Measurements from ENCODE around the gene DNMT3L. TPM values are rescaled to one million over a fixed set of nuclear protein-coding genes. Genes with fewer than 3 reads are reported as not detected.
A peak's percentile ranks its signal among the peaks of the same experiment; 100 is the strongest.

The DNMT3L gene
- not detected for total RNA-seq

- intact Hi-C loops (cut with DNase I): no loop called here
- TF ChIP-seq CTCF (IDR thresholded peaks at IDR 0.05): no peak
- DNase-seq (ENCODE audit: low spot score in 2 of 2): no peak
Measured at GRCh38 chr21:44261675-44262295, at the start of gene DNMT3L. DNMT3L (minus strand) TSS chr21:44261897; CDS start chr21:44261259, 638 bp downstream.

GRCh38 chr21:44310628-44311507, 49.2 kb upstream of the DNMT3L start:
- no peaks in the 10 kb centered on the region for H3K4me1 ChIP-seq
- H3K27me3 ChIP-seq: no peaks in the 10 kb centered on the region
- H3K27ac ChIP-seq: no peak overlapping the region
- no peak for TF ChIP-seq CTCF (IDR thresholded peaks at IDR 0.05)
- intact Hi-C loops (cut with DNase I): no loop called here
- no peak for DNase-seq (ENCODE audit: low spot score in 2 of 2)
- H3K9me3 ChIP-seq: no peaks in the 10 kb centered on the region
- peaks cover 56 to 66% of the 10 kb centered on the region in 2 donors for H3K36me3 ChIP-seq
- no peak overlapping the region for H3K4me3 ChIP-seq

More at GRCh38 chr21:44261675-44262295, at the start of gene DNMT3L:
- Histone ChIP-seq H3K9me3 (peaks cover 0 to 5% of the 10 kb centered on the region in 2 donors), H3K4me1 (no peaks in the 10 kb centered on the region), H3K4me3 (no peak within 1 kb of the TSS), H3K27me3 (no peaks in the 10 kb centered on the region), H3K36me3 (no peaks in the 10 kb centered on the region), H3K27ac (no peak within 1 kb of the TSS)

DNA sequence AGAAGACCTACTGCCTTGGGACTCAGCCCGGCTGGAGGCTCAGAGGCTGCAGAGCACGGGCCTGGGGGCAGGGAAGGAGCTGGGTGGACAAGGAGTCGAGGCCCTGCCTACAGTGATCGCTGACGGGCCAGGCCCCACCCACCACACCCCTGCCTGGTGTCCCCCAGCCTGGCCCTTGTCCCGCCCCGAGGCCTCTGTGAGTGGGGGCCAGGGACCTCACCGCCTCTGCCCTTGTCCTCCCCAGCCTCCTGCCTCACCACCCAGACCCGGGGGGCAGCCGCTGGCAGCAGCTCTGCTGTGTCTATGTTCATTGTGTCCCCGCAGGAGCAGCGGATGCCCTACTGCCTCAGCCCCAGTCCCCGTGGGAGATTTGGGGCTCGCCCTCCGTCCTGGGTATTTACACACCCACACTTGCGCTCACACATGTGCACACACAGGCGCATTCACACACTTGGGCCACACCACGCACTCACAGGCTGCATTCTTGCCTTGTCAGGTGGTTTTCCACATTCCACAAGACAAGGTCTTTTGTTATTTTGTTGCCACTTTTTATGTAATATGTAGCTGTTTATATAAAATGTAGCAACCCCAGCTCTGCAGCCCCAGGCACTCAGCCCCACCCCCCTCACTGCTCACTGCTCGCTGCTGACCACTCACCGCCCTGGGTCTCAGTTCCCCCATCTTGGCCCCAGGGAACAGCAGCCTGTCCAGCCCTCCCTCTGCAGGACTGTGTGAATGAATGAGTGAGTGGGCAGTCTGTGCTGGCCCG, 45.4 kb upstream of the DNMT3L start:
- H3K9me3 ChIP-seq: no peaks in the 10 kb centered on the region
- no peak for DNase-seq (ENCODE audit: low spot score in 2 of 2)
- H3K27me3 ChIP-seq: no peaks in the 10 kb centered on the region
- no peak for TF ChIP-seq CTCF (IDR thresholded peaks at IDR 0.05)
- H3K36me3 ChIP-seq: peaks cover 29 to 34% of the 10 kb centered on the region in 2 donors
- intact Hi-C loops (cut with DNase I): no loop called here
- no peak overlapping the region for H3K27ac ChIP-seq
- H3K4me1 ChIP-seq: peaks cover 0 to 15% of the 10 kb centered on the region in 2 donors
- no peak overlapping the region for H3K4me3 ChIP-seq

- H3K36me3 ChIP-seq: peaks cover 16 to 19% of the 10 kb centered on the region in 2 donors
- peaks cover 5 to 28% of the 10 kb centered on the region in 2 donors for H3K4me1 ChIP-seq
- no peak for DNase-seq (ENCODE audit: low spot score in 2 of 2)
- no peak overlapping the region for H3K4me3 ChIP-seq
- H3K27me3 ChIP-seq: no peaks in the 10 kb centered on the region
- H3K27ac ChIP-seq: no peak overlapping the region
- no peaks in the 10 kb centered on the region for H3K9me3 ChIP-seq
- TF ChIP-seq CTCF (IDR thresholded peaks at IDR 0.05): no peak
- intact Hi-C loops (cut with DNase I): no loop called here
Measured at GRCh38 chr21:44305691-44306090, 44.0 kb upstream of the DNMT3L start.

- Histone ChIP-seq H3K4me1 (peaks cover 5 to 28% of the 10 kb centered on the region in 2 donors), H3K4me3 (no peak overlapping the region), H3K9me3 (no peaks in the 10 kb centered on the region), H3K27ac (no peak overlapping the region), H3K27me3 (no peaks in the 10 kb centered on the region), H3K36me3 (peaks cover 8 to 14% of the 10 kb centered on the region in 2 donors)
- DNase-seq (ENCODE audit: low spot score in 2 of 2): no peak
- peak; percentile 15 to 57 (median 37) for TF ChIP-seq CTCF (IDR thresholded peaks at IDR 0.05)
- intact Hi-C loops (cut with DNase I): no loop called here
Measured at GRCh38 chr21:44304877-44305293, 43.2 kb upstream of the DNMT3L start.

Data from ascending aorta (tissue), 2 donors.